ENCODE measurements around the gene PRKAR1A. TPM values are rescaled to one million over a fixed set of nuclear protein-coding genes. Genes with fewer than 3 reads are reported as not detected.
A peak's percentile ranks its signal among the peaks of the same experiment; 100 is the strongest.

The PRKAR1A gene
- total RNA-seq, 1 donor: 267 TPM

DNA sequence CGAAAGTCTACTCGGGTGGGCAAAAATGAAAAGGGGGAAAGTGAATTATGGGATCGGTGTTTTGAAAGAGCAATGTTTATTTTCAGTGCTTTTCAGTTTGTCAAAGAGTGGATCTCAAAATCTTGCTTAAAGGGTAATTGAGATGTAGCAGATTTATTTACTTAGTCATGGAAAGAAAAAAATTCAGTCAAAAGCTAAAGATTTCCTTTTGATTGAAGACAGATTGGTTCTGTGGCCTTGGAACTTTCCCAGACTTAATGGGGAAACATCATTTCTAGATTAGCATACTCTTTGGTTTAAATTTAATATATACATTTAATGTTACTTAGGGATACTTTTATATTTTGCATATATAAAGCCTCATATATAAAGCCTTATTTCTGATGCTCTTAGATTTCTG is 20.6 kb downstream of the PRKAR1A start:
- no peak for DNase-seq (ENCODE audit: low read depth)
- TF ChIP-seq, protein P1, sequence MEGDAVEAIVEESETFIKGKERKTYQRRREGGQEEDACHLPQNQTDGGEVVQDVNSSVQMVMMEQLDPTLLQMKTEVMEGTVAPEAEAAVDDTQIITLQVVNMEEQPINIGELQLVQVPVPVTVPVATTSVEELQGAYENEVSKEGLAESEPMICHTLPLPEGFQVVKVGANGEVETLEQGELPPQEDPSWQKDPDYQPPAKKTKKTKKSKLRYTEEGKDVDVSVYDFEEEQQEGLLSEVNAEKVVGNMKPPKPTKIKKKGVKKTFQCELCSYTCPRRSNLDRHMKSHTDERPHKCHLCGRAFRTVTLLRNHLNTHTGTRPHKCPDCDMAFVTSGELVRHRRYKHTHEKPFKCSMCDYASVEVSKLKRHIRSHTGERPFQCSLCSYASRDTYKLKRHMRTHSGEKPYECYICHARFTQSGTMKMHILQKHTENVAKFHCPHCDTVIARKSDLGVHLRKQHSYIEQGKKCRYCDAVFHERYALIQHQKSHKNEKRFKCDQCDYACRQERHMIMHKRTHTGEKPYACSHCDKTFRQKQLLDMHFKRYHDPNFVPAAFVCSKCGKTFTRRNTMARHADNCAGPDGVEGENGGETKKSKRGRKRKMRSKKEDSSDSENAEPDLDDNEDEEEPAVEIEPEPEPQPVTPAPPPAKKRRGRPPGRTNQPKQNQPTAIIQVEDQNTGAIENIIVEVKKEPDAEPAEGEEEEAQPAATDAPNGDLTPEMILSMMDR (IDR thresholded peaks at IDR 0.05; ENCODE audit: insufficient read depth, low read length): no peak
- H3K4me3 ChIP-seq (ENCODE audit: low read depth, low read length): no peak overlapping the region

DNA sequence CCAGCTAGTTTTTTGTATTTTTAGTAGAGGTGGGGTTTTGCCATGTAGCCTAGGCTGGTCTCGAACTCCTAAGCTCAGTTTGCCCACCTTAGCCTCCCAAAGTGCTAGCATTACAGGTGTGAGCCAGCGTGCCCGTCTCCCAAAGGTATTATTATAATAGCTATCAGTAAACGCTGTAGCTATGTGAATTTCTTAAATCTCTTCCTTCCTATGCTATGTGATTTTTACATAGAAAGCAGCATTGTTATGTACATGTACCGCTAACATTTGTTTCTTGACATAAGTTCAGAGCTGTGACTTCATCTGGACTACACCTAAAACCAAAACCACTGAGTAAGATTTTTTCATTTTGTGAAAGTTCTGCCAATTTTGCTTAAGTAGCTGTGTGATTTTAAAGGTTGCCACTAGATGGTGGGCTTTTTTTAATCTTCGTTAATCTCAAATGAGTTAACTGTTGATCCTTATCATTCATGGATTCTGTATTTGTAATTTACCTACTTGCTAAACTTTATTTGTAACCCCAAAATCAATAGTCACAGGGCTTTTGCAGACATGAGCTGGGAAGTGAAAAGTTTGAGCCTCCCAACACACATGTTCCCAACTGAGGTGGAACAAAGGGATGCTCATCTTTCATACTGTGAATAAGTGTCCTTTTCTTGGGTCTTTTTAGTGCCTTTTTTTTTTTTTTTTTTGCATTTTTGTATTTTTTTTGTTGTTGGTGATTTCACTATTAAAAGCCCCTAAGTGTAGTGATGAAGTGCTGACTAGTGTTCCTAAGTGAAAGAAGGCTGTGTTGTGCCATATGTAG is 21.9 kb downstream of the PRKAR1A start:
- H3K4me3 ChIP-seq (ENCODE audit: low read depth, low read length): no peak overlapping the region
- DNase-seq (ENCODE audit: low read depth): peak; percentile 90
- TF ChIP-seq, protein P1 (IDR thresholded peaks at IDR 0.05; ENCODE audit: insufficient read depth, low read length): peak; percentile 53

DNA sequence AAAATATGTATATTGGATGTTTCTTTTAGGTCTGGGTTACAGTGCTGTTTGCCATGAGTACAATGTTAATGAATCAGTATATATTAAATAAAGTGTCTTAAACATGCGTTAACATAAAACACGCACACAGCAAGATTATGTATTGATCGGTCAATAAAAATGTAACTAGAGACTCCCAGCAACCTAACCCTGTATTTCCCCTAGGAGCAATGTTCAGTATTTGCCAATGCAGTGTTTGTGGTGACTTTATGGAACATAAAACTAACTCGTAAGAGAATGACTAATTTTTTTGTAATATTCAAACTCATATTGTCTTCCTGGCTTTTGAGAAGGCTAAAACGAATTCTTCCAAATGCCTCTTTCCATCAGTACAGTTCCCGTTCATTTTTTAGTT is 22.5 kb downstream of the PRKAR1A start:
- H3K4me3 ChIP-seq (ENCODE audit: low read depth, low read length): no peak overlapping the region
- no peak for DNase-seq (ENCODE audit: low read depth)
- TF ChIP-seq, protein P1 (IDR thresholded peaks at IDR 0.05; ENCODE audit: insufficient read depth, low read length): no peak

DNA sequence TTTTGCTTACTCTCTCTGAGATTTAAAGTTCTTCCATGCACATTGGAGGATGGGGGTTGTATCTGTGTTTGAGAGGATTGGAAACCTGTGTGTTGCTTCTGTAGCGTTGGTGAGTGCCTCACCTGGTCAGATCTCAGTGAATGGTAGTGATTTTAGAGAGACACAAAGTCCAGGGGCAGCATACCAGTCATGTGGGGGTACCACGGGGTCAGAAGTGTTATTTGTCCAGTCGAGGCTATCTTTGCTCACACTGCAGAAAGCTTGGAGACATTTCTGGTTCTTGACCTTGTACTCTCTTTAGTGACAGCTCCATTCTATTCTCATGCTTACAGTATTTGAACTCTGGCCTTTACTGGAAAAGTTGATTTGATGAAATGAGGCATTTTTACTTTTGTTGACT is 23.7 kb downstream of the PRKAR1A start:
- TF ChIP-seq, protein P1 (IDR thresholded peaks at IDR 0.05; ENCODE audit: insufficient read depth, low read length): no peak
- no peak for DNase-seq (ENCODE audit: low read depth)
- H3K4me3 ChIP-seq (ENCODE audit: low read depth, low read length): no peak overlapping the region

DNA sequence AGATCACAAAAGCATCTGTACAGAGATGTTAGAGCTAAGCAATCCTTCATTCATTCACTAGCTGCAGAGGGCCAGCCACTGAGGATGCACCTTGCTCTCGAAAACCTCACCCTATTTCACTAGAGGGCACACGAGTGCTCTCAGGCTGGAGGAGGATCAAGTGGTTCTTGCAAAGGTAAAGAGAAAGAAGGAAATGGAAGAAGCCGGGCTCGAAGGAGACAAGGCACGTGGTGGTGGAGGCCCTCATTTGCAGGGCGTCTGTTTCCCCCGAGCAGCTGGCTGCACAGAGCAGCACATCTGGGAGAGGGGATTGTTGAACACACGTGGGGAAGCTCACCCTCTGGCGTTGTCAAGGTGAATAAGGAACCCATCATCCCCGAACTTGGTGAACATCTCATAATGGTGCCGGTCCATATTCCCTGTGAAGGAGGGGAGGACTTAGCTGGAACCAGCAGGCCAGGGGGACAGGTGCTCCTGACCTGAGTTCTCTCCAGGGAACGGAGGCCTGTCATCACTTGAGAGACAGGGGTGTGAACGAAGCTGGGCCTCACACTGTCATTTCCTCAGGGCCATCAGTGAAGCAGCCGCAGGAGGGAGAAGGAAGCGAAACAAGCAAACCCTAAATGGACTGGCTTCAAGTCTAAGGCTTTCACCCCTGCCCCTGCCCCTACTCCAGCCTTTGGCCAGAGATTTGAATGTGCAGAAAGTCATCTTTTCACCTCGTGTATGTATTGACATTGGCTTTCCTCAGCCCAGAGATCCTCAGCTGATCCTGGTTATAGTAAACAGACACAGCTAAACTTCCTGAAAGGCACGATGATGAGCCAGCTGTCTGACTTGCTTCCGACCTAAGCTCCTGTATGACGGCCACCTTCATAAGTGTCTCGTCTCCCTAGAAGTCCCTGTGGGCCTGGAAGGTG is 27.6 kb downstream of the PRKAR1A start:
- H3K4me3 ChIP-seq (ENCODE audit: low read depth, low read length): no peak overlapping the region
- DNase-seq (ENCODE audit: low read depth): peak; percentile 54
- TF ChIP-seq, protein P1 (IDR thresholded peaks at IDR 0.05; ENCODE audit: insufficient read depth, low read length): peak; percentile 52

DNA sequence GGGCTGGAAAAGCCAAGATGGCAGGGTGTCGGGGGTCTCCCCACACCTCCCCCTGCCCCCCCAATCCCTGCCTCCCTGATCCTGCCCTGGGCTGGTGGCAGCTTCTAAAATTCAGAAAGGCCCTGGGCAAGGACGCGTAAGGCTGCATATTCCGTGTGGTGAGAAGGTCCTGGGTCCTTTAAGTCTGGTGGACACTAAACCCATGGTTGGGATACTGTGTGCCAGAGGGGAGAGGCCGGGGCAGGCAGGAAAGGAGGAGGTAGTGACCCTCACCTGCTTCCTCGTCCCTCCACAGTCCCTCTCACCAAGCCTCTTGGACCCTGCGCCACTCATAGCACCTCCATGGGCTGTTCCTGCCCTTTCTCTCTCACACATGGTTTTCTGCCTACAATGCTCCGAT is 28.8 kb downstream of the PRKAR1A start:
- no peak for DNase-seq (ENCODE audit: low read depth)
- TF ChIP-seq, protein P1 (IDR thresholded peaks at IDR 0.05; ENCODE audit: insufficient read depth, low read length): no peak
- H3K4me3 ChIP-seq (ENCODE audit: low read depth, low read length): no peak overlapping the region

Measured in fibroblast of the aortic adventitia (primary cell).